Measurements from ENCODE around the gene OR8I2. TPM values are rescaled to one million over a fixed set of nuclear protein-coding genes. Genes with fewer than 3 reads are reported as not detected.
"Not testable (repeated sequence)": the region's sequence is repeated elsewhere in the genome, so short reads cannot be mapped to it uniquely, and the experiment has no call there.

The OR8I2 gene
- total and polyA plus RNA-seq, 8 donors: not detected

GRCh38 chr11:56066980-56067379, 26.1 kb upstream of the OR8I2 start:
- H3K4me3 ChIP-seq: no peak overlapping the region
- no peaks in the 10 kb centered on the region for H3K4me1 ChIP-seq
- intact Hi-C loops (cut with DNase I): no loop called here
- H3K36me3 ChIP-seq: no peaks in the 10 kb centered on the region
- no peaks in the 10 kb centered on the region for H3K9me3 ChIP-seq
- no peaks in the 10 kb centered on the region for H3K27me3 ChIP-seq
- no peak for FAIRE-seq
- WGBS, 2 donors: 39 to 46% methylated on average over 2 of the region's 2 CpGs
- no peak for ATAC-seq
- no peak overlapping the region for H3K27ac ChIP-seq
- no peak for TF ChIP-seq CTCF (IDR thresholded peaks at IDR 0.05)
- DNase-seq: no peak

GRCh38 chr11:56089697-56090096, 3.4 kb upstream of the OR8I2 start:
- H3K36me3 ChIP-seq: no peaks in the 10 kb centered on the region
- WGBS, 2 donors: 38 to 54% methylated on average over 3 of the region's 3 CpGs
- H3K4me1 ChIP-seq: no peaks in the 10 kb centered on the region
- no peak overlapping the region for H3K27ac ChIP-seq
- no peak overlapping the region for H3K4me3 ChIP-seq
- H3K27me3 ChIP-seq: no peaks in the 10 kb centered on the region
- TF ChIP-seq CTCF (IDR thresholded peaks at IDR 0.05): no peak
- DNase-seq (no peak), FAIRE-seq (no peak), ATAC-seq (no peak)
- intact Hi-C loops (cut with DNase I): no loop called here
- H3K9me3 ChIP-seq: no peaks in the 10 kb centered on the region

GRCh38 chr11:56103210-56103737, 10.2 kb downstream of the OR8I2 start, which contains the start of gene OR8H2:
Gene OR8H2 (plus strand): TSS chr11:56103687. CDS start chr11:56105043, 1,356 bp downstream.
- Histone ChIP-seq H3K4me1 (no peaks in the 10 kb centered on the region), H3K4me3 (no peak within 1 kb of the TSS), H3K27ac (no peak within 1 kb of the TSS), H3K9me3 (no peaks in the 10 kb centered on the region), H3K27me3 (no peaks in the 10 kb centered on the region), H3K36me3 (no peaks in the 10 kb centered on the region)
- peak; percentile 91 for FAIRE-seq
- intact Hi-C loops (cut with DNase I): no loop called here
- no peak for TF ChIP-seq CTCF (IDR thresholded peaks at IDR 0.05)
- no peak for ATAC-seq
- DNase-seq: no peak

GRCh38 chr11:56122073-56122472, 29.0 kb downstream of the OR8I2 start, which contains the start of gene OR8H3:
Gene OR8H3 (plus strand): TSS chr11:56122373. CDS start chr11:56122373, 0 bp downstream.
- intact Hi-C loops (cut with DNase I): no loop called here
- FAIRE-seq (no peak), DNase-seq (no peak), ATAC-seq (no peak)
- Histone ChIP-seq H3K27me3 (no peaks in the 10 kb centered on the region), H3K27ac (no peak within 1 kb of the TSS), H3K9me3 (no peaks in the 10 kb centered on the region), H3K4me1 (no peaks in the 10 kb centered on the region), H3K36me3 (no peaks in the 10 kb centered on the region), H3K4me3 (no peak within 1 kb of the TSS)
- 59 to 78% methylated on average over 6 of the region's 6 CpGs for WGBS, 2 donors
- TF ChIP-seq CTCF (IDR thresholded peaks at IDR 0.05): no peak

GRCh38 chr11:56140151-56140661, 47.1 kb downstream of the OR8I2 start, which contains the start of gene OR8J3:
Gene OR8J3 (minus strand): TSS chr11:56140201. CDS start chr11:56137718, 2,483 bp downstream.
- intact Hi-C loops (cut with DNase I): no loop called here
- H3K9me3 ChIP-seq: no peaks in the 10 kb centered on the region
- ATAC-seq: no peak
- no peaks in the 10 kb centered on the region for H3K36me3 ChIP-seq
- TF ChIP-seq CTCF (IDR thresholded peaks at IDR 0.05): no peak
- DNase-seq: no peak
- H3K4me3 ChIP-seq: no peak within 1 kb of the TSS
- H3K27ac ChIP-seq: no peak within 1 kb of the TSS
- no peaks in the 10 kb centered on the region for H3K27me3 ChIP-seq
- no peaks in the 10 kb centered on the region for H3K4me1 ChIP-seq
- no peak for FAIRE-seq

- H3K4me3 ChIP-seq; FAIRE-seq; intact Hi-C loops (cut with DNase I); ATAC-seq; H3K27ac ChIP-seq; H3K9me3 ChIP-seq; H3K36me3 ChIP-seq; H3K27me3 ChIP-seq; H3K4me1 ChIP-seq: not testable (repeated sequence)
- DNase-seq: peak in 1 of 6 donors; percentile 40
- 89 to 90% methylated on average over 22 to 28 of the region's 30 CpGs for WGBS, 2 donors
Observed at GRCh38 chr11:56143681-56144080, 50.6 kb downstream of the OR8I2 start.
